Activated CD8-positive, alpha-beta memory T cell treated with anti-CD3 and anti-CD28 coated beads for 48 hours (primary cell): ENCODE measurements around the gene H2AZ2.
A peak's percentile ranks its signal among the peaks of the same experiment; 100 is the strongest.
"Not testable (repeated sequence)": the region's sequence is repeated elsewhere in the genome, so short reads cannot be mapped to it uniquely, and the experiment has no call there.

Source experiments
- DNase-seq, 3 experiments: peaks; one replicate each; pipeline ENCODE4 v3.0.0-alpha.2; 2020; ENCODE audit warnings: low read depth in 2 of 3, low spot score in 2 of 3

H2AZ2 gene

DNA sequence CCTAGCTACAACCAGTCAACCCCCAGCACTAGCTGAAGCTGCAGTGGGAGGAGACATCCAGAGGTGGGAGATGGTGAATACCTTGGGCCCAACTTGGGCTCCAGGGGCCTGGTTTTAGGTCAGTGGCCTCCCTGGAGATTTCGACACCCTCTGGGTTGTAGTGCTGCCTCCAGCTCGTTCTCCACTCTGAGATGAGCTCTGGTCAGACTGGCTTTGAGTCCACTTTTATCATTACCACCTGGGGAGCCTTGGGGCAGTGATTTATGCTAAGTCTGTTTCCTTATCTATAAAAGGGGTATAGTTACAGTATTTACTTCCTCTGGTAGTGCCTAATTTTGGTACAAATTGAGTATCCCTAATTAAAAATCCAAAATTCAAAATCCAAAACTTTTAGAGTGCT, 28.6 kb downstream of the H2AZ2 start:
- DNase-seq: no peak

DNA sequence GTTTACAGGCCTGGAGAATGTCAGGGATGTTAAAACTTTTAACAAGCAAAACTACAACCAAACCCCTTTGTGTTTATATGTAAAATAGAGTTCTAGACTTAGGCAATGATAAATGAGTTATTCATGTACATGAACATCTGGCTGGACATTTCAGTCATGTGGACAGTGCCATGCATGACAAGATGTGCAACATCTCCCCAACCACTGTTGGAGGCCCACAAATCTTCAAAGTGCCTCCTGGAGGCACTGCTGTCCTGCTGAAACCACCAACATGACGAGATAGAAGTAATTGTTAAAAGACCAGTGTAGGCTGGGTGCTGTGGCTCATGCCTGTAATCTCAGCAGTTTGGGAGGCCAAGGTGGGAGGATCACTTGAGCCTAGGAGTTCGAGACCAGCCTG, 33.0 kb downstream of the H2AZ2 start:
- DNase-seq: no peak

DNA sequence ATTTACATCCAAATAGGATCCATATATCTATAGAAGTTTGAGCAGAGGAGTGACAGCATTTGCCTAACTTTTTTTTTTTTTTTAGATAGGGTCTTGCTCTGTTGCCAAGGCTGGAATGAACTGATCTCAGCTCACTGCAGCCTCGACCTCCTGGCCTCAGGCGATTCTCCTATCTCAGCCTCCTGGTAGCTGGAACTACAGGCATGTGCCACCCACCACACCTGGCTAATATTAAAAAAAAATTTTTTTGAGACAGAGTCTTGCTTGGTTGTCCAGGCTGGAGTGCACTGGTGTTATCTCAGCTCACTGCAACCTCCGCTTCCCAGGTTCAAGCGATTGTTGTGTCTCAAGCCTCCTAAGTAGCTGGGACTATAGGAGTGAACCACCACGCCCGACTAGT, 36.3 kb downstream of the H2AZ2 start:
- DNase-seq: no peak

DNA sequence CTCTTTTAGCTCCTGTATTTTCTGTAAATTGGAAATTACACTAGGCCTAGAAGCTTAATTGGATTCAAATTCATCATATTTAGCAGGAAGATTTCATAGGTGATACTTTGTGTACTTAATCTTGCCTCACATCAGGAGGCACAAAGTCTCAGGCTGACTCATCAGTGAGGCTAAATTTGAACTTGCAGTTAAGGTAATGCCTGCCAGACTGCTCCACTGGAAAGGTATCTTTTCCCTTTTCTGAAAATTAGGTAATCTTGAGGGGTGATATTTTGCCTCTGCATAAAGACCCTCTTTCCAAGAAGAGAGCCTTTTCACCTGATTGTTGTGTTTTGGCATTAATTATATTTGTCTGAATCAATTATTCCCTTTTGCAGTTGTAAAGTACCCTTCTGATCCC, 36.8 kb downstream of the H2AZ2 start:
- no peak for DNase-seq

DNA sequence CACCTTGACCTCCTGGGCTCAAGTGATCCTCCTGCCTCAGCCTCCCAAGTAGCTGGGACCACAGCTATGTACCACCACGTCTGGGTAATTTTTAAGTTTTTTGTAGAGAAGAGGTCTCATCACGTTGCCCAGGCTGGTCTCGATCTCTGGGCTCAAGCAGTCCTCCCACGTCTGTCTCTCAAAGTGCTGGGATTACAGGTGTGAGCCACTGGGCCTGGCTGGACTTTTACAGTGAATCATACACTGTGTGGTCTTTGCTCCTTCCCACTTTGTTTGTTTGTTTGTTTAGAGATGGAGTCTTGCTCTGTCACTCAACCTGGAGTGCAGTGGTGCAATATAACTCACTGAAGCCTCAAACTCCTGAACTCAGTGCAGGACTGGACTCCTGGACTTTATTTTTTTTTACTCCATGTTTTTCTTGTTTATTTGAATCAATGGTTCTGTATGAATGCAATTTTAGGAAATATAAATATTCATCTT, 38.9 kb downstream of the H2AZ2 start:
- DNase-seq: no peak

DNA sequence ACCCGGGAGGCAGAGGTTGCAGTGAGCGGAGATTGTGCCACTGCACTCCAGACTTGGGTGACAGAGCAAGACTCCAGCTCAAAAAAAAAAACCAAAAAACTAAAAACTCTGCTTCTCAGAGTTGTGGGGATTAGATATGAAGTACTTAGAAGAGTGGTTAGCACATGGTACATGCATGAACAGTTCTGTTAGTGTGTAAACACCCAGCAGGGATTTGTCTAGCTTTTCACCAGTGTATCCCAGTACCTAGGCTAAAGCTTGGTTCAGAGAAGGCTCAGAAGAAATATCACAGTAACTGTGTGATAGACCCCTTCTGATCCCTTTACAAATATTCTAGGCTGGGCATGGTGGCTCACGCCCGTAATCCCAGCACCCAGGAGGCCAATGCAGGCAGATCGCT, 41.9 kb downstream of the H2AZ2 start:
- DNase-seq: no peak

DNA sequence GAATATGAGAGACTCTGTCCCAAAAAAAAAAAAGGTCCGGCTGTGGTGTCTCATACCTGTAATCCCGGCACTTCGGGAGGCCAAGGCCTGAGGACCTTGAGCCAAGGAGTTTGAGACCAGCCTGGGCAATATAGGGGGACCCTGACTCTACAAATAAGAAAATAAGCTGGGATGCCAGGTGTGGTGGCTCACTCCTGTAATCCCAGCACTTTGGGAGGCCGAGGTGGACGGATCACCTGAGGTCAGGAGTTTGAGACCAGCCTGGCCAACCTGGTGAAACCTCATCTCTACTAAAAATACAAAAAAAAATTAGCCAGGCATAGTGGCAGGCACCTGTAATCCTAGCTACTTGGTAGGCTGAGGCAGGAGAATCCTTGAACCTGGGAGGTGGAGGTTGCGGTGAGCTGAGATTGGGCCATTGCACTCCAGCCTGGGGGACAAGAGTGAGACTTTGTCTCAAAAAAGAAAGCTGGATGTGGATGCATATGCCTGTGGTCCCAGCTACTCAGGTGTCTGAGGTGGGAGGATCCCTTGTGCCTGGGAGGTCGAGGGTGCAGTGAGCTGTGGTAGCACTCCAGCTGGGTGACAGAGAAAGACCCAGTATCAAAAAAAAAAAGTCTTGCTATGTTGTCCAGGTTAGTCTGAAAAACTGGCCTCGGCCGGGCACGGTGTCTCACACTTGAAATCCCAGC, 43.9 kb downstream of the H2AZ2 start:
- not testable (repeated sequence) for DNase-seq

DNA sequence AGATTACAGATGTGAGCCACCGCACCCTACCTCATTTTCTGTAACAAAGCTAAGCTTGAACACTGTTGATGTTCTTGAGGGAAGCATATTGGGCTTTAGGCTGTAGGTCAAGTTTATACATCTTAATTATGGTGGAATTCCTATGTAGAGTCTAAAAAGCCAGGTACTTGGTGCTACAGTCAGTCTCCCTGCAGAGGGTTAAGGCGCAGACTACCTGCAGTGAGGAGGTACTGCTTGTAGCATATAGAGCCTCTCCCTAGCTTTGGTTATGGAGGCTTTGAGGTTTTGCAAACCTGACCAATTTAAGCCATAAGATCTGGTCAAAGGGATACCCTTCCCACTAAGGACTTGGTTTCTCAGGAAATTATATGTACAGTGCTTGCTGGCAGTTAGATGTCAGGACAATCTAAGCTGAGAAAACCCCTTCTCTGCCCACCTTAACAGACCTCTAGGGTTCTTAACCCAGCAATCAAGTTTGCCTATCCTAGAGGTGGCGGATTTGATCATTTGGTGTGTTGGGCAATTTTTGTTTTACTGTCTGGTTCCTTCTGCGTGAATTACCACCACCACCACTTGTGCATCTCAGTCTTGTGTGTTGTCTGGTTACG, 45.4 kb downstream of the H2AZ2 start:
- no peak for DNase-seq

DNA sequence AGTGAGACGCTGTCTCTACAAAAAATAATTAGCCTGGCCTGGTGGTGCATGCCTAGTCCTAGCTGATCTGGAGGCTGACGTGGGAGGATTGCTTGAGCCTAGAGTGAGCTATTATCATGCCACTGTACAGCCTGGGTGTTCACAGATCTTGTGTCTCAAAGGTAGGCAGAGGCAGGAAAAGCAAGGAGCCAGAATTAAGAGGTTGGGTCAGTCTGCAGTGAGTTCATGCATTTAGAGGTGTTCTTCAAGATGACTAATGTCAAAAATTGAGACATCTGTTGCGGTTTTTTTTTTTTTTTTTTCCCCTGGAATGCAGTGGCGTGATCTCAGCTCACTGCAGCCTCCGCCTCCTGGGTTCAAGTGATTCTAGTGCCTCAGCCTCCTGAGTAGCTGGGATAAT, 46.0 kb downstream of the H2AZ2 start:
- no peak for DNase-seq

DNA sequence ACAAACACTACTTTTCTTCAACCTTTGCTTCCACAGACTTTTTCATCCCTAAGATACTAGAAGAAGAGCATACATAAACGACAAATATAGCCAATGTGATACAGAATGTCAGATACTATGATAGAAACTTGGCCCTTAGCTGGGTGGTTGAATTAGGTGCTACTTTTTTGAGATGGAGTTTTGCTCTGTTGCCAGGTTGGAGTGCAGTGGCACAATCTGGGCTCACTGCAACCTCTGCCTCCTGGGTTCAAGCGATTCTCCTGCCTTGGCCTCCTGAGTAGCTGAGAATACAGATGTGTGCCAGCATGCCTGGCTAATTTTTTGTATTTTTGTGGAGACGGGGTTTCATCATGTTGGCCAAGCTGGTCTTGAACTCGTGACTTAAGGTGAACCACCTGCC, 47.9 kb downstream of the H2AZ2 start:
- DNase-seq: no peak

DNA sequence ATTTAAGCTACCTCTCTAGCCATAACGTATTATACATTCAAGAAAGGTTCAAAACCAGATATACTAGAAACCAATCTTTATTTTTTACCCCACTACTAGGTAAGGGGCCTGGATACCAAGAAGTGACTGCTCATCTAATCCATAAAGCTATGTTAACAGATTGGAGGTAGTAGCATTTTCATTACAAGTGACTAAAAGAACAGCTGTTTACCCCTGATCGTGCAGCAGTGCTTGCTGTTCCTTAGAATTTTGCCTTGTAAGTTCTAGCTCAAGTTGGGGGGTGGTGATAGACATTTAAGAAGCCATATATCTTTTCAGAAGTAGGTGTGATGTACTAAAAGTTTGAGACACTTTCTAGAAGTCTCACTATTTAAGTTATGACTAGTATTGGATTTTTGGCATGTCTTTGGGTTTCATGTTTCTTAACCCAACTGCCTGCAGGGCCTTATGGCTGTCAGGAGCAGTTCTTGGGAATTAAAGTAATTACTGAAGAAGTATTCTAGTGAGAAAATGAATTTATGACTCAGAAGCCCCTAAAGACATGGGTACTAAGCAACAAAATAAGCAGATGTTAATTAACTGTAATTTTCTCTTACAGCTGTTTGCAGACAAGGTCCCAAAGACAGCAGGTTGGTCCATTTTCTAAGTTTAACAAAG, 49.1 kb downstream of the H2AZ2 start:
- no peak for DNase-seq

DNA sequence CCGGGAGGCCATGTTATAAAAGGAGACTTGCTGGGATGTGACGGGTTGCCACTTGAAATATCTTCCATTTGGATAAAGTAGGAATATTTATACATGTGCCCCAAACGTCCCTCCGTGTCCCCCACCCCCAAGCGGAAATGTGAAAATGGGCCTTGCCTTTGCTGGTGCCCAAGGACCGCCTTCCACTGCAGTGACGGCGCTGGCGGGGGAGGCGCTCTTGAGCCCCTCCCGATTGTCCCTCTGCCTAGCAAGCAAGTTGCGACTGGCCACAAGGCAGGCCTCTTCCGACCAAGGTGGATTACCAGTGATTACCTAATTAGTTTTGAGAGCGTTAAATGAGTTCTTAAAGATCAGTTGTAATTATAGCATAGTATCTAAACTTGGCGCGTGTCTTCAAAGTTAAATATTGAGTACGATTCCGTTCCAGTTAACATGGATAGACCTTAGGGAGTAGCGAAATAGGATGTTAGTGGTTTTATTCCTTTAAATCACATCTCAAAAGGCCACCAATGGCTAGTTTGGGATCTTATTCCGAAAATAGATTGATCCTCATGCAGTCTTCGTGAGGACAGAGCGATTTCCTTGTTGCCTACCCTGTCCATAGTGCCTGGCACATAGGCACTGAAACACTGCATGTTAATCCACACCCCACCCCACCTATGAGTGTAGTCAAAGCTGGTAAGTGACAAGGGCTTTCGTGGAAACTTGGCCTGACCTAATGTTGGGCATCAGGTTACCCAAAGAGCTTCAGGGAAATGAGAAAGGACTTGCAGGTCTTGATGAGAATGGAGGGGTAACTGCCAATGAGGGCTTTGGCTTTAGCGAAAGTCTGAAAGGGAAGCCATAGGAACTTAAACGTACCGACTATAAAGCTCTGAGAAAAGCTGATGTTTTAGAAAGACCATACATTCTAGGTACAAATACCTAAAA, 50.3 kb downstream of the H2AZ2 start:
- peak; percentile 51 to 67 (median 64) for DNase-seq

DNA sequence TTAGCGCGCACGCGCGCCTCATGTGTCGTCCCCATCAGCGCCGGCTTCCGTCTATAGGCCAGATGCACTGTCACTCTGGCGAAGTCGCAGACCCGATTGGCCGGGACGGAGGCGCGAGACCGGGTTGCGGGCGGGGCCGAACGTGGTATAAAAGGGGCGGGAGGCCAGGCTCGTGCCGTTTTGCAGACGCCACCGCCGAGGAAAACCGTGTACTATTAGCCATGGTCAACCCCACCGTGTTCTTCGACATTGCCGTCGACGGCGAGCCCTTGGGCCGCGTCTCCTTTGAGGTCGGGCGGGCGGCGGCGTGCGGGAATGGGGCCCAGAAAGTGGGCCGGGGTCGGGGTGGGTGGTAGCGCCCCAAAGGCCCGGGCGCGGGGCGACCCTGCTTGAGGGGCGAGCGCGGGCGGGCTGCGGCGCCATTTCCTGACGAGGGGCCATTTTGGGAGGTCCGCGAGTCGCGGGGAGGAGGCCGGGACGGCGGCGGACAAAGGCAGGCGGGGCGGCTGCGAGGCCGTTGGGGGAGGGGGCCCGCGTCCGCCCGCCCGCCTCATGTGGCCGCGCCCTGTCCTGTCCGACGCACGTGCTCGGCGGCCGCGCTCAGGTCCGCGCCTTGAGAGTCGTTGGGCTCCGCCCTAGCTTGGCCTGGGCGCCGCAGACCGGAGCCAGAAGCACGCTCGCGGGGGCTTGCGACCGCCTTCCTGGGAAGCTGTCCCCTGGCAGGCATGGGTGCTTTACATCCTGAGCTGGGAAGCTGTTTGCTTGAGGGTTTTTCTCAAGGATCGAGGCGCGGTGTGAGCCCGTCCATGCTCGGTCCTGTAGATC, 51.2 kb downstream of the H2AZ2 start, which contains the start of gene PPIA:
TSS of gene PPIA (plus strand) at position 178 of the 825 bp plus-strand sequence. CDS start at position 222, 44 bp downstream.
- peak; percentile 95 to 99 (median 98) for DNase-seq

DNA sequence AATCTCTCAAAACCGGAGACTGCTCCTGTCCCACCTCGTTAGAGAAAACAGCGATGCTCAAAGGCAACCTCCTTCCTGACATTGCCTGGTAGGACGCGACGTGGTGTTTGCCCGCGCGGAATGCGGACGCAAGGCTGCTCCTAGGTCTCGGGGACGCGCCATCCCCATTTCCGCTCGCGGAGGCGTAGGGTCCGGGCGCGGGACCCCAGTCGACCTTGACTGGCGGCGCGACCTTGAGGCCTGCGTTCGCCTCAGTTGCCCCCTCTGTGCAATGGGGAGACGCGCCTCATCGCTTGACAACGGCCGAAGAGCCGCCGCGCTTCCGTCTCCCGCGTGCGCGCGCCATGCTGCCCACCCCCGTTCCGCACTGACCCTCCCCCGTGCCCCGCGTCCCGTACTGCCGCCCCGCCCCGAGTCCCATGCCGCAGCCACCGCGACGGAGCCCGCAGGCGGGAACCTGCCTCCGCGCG, 51.8 kb downstream of the H2AZ2 start:
- DNase-seq: no peak

DNA sequence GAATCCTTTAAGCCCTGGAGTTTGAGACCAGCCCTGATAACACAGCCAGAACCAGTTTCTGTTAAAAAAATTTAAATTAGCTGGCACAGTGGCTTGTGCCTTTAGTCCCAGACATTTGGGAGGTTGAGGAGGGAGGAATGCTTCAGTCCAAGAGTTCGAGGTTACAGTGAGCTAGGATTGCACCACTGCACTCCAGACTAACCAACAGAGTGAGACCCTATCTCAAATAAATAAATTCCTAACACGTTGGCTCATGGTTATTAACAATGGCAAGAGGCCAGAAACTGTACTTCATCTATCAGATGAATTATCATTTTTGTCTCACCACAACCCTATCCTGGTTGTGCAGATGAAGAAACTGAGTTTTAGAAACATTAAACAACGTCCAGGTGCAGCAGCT, 53.6 kb downstream of the H2AZ2 start:
- no peak for DNase-seq

DNA sequence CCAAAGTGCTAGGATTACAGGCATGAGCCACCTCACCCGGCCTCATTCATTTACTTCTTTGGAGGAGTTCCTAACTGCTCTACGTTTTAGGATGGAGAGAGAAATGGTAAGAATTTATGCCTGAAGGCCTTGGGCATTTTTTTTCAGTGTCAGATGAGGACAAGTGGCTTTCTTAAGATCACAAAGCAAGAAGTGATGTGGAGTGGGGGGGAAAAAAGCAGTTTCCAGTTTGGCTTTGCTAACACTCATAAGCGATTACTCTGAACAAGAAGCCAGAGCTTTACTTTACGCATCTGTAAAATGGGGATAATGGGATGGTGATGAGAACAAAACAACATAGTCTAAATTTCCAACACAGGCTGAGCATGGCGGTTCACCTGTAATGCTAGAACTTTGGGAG, 54.0 kb downstream of the H2AZ2 start:
- DNase-seq: no peak

DNA sequence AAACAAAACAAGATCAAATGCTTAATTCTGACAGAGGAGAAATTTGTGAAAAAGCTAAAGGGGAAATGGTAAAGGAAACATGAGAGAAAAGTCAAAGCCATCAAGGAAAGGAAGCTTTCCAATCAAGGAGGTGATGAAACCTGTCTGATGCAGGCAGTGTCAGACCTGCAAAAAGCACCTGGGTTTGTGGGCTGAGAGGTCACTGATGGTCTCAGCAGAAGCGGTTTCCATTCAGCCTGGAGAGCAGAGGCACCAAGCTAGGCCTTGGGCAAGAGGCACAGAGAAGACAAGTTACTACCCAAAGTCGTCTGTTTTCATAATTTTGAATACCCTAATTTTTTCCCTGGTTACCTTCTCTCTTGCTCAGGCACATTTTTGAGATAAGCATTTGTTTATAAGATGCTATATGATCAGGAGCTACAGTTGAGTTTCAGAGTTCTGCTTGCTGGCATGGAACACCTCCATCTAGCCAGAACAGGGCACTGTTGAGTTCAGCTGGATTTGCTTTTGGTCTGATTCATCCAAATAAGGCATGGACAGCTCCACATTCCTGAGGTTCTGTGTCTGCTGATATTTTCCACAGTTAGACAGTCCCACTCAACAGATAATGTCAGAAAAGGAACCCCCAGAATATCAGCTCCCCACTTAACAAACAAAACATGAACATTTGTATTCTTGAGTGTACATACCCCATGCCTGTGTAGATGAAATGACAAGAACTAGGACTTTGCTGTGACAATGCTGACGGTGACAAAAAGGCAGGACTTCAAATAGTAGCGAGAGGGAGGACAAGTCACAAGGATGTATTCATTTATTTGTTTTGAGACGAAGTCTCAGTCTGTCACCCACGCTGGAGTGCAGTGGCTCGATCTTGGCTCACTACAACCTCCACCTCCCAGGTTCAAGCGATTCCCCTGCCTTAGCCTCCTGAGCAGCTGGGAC, 56.3 kb downstream of the H2AZ2 start:
- no peak for DNase-seq

DNA sequence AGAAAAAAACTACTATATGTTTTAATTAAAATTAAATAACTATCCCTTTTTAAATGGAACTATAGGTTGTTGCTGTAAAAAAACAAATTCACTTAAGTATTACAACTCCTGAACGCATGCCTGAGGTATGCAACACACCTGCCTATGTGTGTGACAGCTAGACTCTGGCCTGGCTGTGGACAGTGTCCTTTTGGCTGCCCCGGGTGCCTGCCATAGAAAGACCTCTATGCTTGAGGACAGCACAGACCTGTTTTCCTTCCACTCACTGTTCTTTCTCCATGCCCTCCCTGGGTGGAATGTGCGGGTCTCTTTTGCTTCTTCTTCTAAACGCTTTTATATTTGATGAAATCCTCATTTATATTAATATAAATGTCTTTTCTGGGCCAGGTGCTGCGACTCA, 57.9 kb downstream of the H2AZ2 start:
- DNase-seq: no peak

DNA sequence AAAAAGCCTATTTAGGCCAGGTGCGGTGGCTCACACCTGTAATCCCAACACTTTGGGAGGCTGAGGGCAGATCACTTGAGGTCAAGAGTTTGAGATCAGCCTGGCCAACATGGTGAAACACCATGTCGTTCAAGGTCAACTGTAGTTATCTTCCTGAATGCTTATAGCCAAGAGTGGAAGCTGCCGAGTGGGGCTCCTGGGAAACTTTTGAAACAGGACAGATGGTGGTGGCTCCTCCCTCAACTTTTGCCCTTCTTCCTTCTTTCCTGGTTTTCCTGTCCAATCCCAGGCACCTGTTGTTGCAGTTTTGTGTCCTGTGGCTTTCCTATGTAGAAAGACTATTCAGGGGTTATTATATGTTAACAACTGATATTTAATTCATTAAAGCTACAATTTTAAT, 60.1 kb downstream of the H2AZ2 start:
- DNase-seq: no peak
